ENCODE results near the gene C14orf39.

DNA sequence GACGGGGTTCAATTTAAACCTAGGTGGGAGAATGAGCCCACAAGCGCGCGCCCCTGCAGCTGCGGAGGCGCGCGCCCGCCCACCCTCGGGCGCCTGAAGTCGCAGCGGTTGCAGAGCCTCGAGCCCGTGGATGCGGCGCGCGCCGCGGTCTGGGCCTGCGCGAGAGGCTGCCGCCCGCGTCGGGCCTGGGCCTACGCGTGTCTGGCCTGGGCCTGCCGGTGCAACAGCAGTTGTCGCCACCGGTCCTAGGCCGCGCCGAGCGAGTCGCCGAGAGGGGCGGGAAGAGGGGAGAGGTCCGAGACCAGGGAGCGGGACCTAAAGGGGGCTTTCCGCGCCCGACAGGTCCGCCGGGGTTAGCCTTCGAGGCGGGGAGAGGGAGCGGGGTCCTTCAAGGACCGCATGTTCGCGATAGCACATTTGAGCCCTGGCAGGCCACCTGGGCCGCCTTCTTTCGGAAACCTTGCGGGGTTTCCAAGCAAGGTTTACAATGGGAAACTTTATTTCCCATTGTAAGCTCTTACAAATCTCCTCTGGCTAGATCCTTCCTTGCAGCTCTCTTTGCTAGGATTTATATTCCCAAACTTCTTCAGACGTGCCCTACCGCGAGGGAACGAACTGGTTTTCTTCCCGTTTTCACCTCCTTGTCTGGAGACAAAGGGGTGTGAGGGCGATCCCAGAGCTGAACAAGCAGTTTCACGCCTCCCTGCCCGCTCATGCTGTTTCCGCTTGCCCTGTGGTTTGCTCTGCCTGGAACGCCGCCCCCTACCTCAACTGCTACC lies 29.8 kb upstream of the C14orf39 start:
- TF ChIP-seq CTCF (IDR thresholded peaks at IDR 0.05), result no peak
- TF ChIP-seq POLR2A (IDR thresholded peaks at IDR 0.05), result no peak

Measured in Peyer's patch (tissue), 4 donors.